ENCODE data around the gene LCNL1.

DNA sequence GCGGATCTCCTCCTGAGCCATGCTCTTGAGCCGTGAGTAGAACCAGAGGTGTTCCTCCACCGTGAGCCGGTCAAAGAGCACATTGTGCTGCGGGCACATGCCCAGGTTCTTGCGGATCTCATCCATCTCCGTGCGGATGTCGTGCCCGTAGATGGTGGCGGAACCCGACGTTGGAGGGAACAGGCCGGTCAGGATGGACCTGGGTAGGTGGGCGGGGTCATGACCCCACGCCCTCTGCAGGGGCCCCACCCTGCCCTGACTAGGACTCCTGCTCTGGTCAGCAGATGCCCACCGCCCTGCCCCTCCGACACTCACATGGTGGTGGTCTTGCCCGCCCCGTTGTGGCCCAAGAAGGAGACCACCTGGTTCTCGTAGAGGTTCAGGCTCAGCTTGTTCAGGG, 33.2 kb downstream of the LCNL1 start:
- TF ChIP-seq, protein P1, sequence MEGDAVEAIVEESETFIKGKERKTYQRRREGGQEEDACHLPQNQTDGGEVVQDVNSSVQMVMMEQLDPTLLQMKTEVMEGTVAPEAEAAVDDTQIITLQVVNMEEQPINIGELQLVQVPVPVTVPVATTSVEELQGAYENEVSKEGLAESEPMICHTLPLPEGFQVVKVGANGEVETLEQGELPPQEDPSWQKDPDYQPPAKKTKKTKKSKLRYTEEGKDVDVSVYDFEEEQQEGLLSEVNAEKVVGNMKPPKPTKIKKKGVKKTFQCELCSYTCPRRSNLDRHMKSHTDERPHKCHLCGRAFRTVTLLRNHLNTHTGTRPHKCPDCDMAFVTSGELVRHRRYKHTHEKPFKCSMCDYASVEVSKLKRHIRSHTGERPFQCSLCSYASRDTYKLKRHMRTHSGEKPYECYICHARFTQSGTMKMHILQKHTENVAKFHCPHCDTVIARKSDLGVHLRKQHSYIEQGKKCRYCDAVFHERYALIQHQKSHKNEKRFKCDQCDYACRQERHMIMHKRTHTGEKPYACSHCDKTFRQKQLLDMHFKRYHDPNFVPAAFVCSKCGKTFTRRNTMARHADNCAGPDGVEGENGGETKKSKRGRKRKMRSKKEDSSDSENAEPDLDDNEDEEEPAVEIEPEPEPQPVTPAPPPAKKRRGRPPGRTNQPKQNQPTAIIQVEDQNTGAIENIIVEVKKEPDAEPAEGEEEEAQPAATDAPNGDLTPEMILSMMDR (IDR thresholded peaks at IDR 0.05) = no peak
- no peak for TF ChIP-seq POLR2A (IDR thresholded peaks at IDR 0.05)
